NCI-H1092 treated with DMSO at 0.1 percent for 48 hours (cell line): ENCODE data around the gene PMPCA.

Experiments
- DNase-seq: peaks from one replicate; lab custom pipeline; 2025; lab: John Stamatoyannopoulos, UW

PMPCA gene

DNA sequence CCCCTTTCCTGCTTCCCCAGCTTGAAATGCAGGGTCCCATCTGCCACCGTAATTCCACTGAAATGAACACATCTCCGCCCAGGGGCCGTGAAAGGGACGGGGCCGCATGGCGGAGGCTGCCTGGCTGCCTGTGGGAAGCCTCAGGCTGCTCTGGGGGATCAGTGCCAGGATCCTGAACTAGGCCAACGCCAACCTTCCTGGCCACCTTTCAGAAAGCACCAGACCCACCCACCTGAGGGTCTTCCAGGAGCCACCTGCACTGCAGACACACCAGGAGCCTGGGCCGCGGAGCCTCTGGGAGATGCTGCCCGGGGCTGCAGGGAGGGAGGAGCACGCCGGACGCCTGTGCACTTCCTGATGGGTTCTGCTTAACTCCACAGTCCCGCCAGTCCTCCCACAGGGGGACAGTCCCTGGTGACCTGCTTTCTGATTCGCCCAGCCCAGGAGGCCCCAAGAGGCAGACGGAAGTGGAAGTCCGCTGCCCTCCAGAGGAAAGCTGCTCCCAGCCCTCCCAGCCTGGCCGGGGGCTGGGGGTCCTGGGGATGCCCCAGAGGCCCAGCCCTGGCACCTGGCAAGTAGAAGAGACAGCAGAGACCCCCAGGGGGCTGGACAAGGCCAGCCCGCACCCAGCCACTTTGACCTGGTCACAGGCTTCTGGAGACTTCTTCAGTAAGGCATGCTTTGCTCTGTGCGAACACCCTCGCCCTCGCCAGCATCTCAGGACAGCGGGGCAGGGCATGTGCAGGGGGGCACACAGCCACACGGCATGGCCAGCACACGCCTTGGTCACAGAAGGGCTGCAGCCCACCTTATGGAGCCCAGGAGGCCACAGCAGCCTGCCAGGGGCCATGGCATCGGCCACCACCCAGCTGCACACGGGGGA is 36.9 kb upstream of the PMPCA start, which contains the start of gene CARD9:
Gene CARD9 (minus strand): TSS at position 370 of the 883 bp plus-strand sequence. CDS start 1,591 bp downstream, outside the sequence.
- DNase-seq = no peak

GRCh38 chr9:136374183-136374575 is 36.3 kb upstream of the PMPCA start:
- no peak for DNase-seq

DNA sequence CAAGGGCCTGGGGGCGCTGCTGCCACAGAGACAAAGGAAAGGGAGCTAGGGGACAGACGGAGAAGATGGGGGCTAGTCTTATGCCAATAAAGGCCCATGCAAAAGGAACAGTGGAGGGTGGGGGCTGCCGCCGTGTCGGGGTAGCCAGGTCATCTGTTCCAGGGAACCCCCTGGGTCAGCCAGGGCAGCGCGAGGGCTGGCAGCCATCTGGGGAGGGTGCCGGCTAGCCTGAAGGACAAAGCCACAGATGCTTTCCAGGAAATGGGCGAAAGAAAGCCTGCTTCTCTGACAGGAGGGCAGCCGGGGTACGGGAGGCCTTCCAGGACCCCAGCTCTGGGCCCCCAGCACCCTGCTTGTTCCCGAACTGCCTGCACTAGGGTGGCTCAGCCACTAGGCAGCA is 35.4 kb upstream of the PMPCA start:
- DNase-seq = no peak

- no peak for DNase-seq
Observed at GRCh38 chr9:136376457-136376856, 34.0 kb upstream of the PMPCA start.

- DNase-seq = no peak
Observed at GRCh38 chr9:136377341-136378169, 32.9 kb upstream of the PMPCA start.

DNA sequence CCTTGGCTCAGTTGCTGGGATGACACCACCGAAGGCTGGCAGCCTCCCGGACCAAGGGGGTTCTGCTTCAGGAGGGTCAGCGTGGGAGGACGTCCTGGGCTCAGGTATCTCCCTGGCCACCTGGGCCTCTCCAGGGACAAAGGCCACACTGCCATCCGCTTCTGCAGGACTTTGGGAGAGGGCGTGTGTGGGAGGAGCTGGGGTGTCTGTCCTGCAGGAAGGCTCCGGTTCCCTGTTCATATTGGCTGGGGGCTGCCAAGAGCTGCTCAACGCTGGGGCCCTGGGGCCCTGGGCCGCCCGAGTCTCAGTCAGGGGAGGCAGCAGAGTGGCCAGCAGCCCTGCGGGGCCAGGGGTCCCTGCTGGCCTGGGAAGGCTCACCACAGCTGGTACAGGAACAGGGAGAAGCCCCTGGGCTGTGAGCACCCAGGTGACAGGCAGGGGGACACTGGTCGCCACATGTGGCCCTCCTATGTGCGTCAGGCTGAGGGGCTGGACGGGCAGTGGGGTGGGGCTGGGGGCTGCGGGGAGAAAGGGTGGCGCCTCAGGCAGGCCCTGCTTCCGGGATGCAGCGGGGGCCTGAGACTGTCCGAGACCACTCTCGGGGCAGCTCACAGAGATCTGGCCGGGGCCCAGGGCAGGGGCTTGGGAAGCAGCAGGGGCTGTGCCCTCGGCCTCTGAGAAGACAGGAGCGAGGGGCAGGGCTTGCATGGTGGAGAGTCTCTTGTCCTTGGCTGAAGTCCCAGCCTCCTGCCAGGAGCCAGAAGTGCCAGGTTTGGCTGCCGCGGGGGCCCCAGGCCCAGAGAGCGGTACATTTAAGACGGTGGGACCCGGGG is 32.1 kb upstream of the PMPCA start:
- no peak for DNase-seq

DNA sequence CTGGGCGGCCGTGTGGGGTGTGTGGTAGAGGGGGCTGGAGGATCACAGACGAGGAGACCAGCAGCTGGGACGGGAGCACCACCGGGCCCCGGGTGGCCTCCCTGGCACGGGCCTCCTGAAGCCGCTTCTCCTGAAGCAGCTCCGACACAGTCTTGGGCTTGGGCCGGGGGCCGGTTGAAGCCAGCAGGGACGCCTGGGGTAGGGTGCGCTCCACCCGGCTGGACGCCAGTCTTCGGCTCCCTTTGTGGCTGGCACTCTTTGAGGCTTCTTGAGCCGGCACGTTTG is 31.5 kb upstream of the PMPCA start:
- DNase-seq = no peak

DNA sequence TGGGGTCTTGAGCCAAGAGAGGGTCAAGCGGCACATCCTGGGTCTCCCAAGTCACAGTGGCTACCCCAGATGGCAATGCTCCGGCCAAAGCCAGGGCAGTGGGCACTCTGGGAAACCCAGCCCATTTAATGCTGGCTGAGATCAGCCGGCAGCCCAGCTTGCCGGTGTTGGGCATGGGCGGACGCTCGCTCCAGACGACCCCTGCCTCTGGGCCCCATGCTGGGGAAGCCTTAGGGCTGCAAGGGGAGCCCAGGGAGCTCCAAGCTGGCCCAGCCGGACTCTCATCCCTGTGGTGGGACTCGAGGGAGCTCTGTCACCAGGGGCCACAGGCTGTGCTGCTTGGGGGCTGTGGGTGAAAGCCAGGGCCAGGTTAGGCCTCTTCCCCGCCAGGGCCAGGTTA is 31.1 kb upstream of the PMPCA start:
- DNase-seq = no peak

GRCh38 chr9:136379891-136380290 is 30.6 kb upstream of the PMPCA start:
- no peak for DNase-seq

GRCh38 chr9:136380381-136380780 is 30.1 kb upstream of the PMPCA start:
- DNase-seq = no peak

GRCh38 chr9:136381311-136381710 is 29.1 kb upstream of the PMPCA start:
- DNase-seq = no peak

- no peak for DNase-seq
Observed at GRCh38 chr9:136381966-136382513, 28.4 kb upstream of the PMPCA start.

- DNase-seq = no peak
Observed at GRCh38 chr9:136383436-136383835, 27.0 kb upstream of the PMPCA start.

GRCh38 chr9:136385015-136385414 is 25.4 kb upstream of the PMPCA start:
- no peak for DNase-seq

DNA sequence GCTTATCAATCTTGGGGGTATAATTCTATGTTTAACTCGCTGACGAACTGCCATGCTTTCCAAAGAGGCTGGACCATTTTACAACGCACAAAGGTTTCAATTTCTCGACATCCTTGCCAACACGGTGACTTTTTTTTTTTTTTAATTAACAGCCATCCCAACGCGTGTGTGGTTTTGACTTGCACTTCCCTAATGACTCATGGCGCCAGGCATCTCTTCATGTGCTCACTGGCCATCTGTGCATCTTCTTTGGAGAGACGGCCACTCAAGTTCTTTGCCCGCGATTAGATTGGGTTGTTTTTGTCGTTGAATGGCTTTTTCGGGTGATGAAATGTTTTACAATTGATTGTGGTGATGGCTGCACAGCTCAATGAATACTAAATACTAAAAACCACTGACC is 24.4 kb upstream of the PMPCA start:
- no peak for DNase-seq

- no peak for DNase-seq
Observed at GRCh38 chr9:136387217-136387616, 23.2 kb upstream of the PMPCA start.

DNA sequence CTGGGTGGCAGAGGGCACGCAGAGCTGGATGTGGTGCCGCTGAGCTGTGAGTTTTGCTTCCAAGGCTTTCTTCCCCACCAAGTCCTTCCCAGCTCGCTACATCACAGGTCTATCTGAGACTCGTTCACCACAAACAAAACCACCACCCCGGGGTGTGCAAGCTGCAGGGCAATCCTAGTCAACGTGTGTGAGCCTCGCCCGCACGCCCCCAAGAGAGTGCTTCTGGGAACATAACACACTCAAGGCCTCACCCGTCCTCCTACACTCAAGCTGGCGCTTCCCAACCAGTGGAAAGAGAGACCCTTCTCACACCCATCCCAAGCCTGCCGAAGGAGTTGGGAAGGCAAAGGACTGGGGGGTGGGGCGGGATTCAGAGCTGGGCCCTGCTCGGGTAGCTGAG is 21.1 kb upstream of the PMPCA start:
- DNase-seq = no peak

DNA sequence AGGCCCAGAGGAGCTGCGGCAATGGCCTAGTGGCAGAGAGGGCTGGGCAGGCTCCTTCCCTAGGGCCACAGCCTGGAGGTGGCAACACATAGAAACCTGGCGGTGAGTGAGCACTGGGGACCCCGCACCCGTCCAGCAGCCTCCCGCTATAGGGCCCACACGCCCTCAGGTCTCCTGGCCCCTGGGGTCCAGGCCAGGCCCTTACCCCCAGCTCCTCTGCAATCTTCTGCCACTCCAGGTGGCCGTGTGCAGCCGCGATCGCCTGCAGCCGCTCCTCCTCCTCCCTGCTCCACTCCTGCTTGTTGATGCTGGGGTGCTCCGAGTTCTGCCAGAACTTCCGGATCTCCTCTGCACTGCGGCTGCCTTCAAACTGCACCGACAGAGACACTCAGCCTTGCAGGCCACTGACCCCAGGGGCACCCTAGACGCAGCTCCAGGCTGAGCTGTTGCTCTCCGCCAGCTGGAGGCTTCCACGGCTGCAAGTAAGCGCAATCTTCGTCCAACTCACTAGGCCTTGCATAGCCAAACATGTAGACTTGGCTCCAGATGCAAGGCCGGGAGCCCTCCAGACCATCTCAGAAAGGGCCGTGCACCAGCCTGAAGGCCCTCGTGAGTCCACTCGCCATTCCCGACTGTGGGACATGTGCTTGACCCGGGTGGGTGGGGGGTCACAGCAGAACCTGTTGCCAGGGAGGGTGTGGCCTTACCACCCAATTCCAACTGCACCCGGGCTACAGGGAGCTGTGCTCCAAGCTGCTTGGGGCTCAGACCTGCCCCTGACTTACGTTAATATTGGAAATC is 18.5 kb upstream of the PMPCA start:
- no peak for DNase-seq

DNA sequence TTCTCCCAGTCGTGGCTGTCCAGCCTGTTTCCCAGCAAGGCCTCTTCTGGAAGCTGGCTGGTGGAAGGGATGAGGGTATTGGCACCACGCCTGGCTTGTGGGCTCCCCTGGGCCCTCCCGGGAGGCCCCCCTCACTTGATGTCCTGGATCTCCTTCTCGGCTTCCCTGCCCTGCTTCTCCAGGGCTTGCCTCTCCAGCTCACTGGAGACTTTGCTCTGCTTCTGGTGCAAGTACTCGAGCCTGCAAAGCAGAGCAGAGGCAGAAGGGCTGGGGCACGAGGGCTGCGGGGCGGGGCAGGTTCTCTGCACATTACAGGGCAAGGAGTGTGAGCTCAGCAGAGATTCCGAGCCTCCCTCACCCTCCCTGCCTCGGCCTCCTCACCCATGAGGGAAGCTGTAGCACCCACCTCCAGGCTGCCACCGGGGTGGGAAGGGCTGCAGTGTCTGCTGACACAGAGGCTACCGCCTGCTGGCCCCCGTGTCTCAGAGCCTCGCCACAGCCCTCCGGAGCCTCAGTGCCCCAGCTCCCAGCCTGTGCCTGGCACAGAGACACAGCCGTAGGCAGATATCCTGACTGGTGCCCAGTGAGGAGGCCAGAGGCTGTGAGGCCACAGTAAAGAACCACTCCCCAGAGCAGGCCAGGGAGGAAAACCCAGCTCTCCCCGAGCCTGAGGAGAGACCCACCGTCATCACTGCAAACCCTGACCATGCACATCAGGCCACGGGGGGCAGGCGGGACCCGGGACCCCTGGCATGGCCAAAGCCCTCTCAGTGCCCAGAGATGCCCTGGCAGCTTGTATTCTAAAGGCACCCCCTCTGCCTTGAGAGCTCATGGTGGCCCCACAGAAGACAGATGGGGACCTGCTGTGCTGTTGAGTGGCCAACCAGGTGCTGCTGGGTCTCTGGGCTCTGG is 17.7 kb upstream of the PMPCA start:
- no peak for DNase-seq

- no peak for DNase-seq
Observed at GRCh38 chr9:136393531-136393930, 16.9 kb upstream of the PMPCA start.
